Osteocyte (in vitro differentiated cells): ENCODE measurements around the gene IRF2BPL. TPM values are rescaled to one million over a fixed set of nuclear protein-coding genes. Genes with fewer than 3 reads are reported as not detected.
A peak's percentile ranks its signal among the peaks of the same experiment; 100 is the strongest.

Experiments
- DNase-seq: peaks from one replicate; pipeline ENCODE4 v3.0.0; 2021; ENCODE audit warnings: mixed read lengths; ENCODE audit not compliant: unreplicated experiment; ENCODE audit errors: extremely low spot score
- H3K27ac Mint-ChIP-seq: one replicate; pipeline ENCODE4 v1.8.0; 2021; ENCODE audit warnings: mild to moderate bottlenecking, mixed read lengths; ENCODE audit not compliant: unreplicated experiment
- H3K27me3 Mint-ChIP-seq: one replicate; pipeline ENCODE4 v1.8.0; 2021; ENCODE audit warnings: mixed read lengths; ENCODE audit not compliant: unreplicated experiment
- H3K36me3 Mint-ChIP-seq: one replicate; pipeline ENCODE4 v1.8.0; 2021; ENCODE audit warnings: mixed read lengths; ENCODE audit not compliant: unreplicated experiment
- H3K4me1 Mint-ChIP-seq: one replicate; pipeline ENCODE4 v1.8.0; 2021; ENCODE audit warnings: mixed read lengths; ENCODE audit not compliant: unreplicated experiment
- H3K4me3 Mint-ChIP-seq: one replicate; pipeline ENCODE4 v1.8.0; 2021; ENCODE audit warnings: mild to moderate bottlenecking, moderate library complexity, mixed read lengths; ENCODE audit not compliant: unreplicated experiment
- H3K9me3 Mint-ChIP-seq: one replicate; pipeline ENCODE4 v1.8.0; 2021; ENCODE audit warnings: mixed read lengths; ENCODE audit not compliant: unreplicated experiment
- total RNA-seq: library from RNA; stranded (reverse); gene quantifications from 2 replicates; pipeline ENCODE4 v1.2.1, GENCODE V29; 2021
- TF ChIP-seq, protein P1 (sequence below): fragments of 200-600 bp; sonication (generic); IDR thresholded peaks from 2 replicates; pipeline ENCODE4 v1.5.0; 2021; ENCODE audit warnings: antibody characterized with exemption, mild to moderate bottlenecking, moderate library complexity

IRF2BPL gene
- total RNA-seq, 1 donor from 2014 or later: 120 TPM

DNA sequence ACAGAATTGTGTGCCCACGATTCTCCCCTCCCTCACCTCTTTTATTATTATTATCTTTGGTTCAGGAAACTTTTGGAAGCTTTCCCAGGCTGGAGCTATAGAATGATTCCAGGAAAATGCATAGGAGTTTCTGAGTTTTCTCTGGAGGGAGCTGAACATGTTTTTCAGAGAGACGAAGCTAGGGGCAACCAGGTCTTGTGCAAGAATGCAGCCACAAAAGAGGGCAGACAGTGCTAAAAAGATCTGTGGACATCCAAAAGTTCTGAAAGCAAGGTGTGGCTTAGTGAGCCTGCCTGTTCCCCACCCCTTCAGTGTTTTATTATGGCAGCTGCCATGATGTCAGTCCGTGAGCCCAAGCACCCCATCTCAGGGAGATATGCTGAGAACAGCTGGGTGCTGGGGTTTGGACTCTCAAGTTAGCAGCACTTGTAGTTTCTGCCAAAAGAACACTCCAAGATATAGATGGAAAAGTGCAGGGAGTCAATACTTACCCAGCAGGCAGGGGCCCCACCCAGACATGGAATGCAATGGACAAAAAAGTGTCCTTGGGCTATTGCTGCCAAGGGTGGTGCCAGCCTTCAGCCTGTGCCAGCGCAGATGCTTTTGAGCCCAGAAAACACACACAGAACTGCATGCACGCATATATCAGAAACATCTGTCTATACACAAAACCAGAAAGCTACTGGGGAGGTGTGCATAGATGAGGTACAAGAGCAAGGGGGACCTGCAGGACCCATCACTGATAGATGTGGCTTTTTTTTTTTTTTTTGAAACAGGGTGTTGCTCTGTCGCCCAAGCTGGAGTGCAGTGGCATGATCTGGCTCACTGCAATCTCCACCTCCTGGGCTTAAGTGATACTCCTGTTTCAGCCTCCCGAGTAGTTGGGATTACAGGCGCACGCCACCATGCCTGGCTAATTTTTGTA, 17.0 kb upstream of the IRF2BPL start:
- no peak for DNase-seq
- Mint-ChIP-seq H3K27ac (peak overlapping the region; percentile 100), H3K4me3 (peak overlapping the region; percentile 2), H3K27me3 (no peaks in the 10 kb centered on the region), H3K9me3 (no peaks in the 10 kb centered on the region), H3K4me1 (peaks cover 70% of the 10 kb centered on the region), H3K36me3 (no peaks in the 10 kb centered on the region)
- TF ChIP-seq, protein P1, sequence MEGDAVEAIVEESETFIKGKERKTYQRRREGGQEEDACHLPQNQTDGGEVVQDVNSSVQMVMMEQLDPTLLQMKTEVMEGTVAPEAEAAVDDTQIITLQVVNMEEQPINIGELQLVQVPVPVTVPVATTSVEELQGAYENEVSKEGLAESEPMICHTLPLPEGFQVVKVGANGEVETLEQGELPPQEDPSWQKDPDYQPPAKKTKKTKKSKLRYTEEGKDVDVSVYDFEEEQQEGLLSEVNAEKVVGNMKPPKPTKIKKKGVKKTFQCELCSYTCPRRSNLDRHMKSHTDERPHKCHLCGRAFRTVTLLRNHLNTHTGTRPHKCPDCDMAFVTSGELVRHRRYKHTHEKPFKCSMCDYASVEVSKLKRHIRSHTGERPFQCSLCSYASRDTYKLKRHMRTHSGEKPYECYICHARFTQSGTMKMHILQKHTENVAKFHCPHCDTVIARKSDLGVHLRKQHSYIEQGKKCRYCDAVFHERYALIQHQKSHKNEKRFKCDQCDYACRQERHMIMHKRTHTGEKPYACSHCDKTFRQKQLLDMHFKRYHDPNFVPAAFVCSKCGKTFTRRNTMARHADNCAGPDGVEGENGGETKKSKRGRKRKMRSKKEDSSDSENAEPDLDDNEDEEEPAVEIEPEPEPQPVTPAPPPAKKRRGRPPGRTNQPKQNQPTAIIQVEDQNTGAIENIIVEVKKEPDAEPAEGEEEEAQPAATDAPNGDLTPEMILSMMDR: peak; percentile 9

DNA sequence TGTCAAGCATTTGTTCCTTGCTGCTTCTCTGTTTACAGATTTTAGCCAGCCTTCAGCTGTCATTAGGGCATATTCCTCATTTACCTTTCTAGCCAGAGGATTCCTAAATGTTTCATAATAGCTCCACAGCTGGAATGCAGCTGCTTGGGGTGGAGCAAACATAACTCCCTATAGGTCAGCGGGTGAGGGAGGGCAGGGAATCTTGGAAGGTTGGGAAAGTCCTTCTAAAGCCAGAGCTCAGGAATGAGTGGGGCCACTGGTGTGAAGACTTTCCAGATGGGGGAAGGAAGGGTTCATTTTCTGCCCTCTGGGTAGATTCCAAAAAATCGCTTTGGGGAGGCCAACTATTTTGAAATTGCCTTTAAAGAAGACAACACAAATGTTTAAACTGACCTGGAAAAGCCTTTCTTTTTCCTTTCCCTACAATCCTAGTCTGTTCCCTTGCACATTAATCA, 16.3 kb upstream of the IRF2BPL start:
- H3K36me3 Mint-ChIP-seq: no peaks in the 10 kb centered on the region
- no peaks in the 10 kb centered on the region for H3K27me3 Mint-ChIP-seq
- H3K4me1 Mint-ChIP-seq: peaks cover 73% of the 10 kb centered on the region
- peak overlapping the region; percentile 100 for H3K27ac Mint-ChIP-seq
- TF ChIP-seq, protein P1: no peak
- H3K4me3 Mint-ChIP-seq: peak overlapping the region; percentile 44
- no peaks in the 10 kb centered on the region for H3K9me3 Mint-ChIP-seq
- DNase-seq: no peak

DNA sequence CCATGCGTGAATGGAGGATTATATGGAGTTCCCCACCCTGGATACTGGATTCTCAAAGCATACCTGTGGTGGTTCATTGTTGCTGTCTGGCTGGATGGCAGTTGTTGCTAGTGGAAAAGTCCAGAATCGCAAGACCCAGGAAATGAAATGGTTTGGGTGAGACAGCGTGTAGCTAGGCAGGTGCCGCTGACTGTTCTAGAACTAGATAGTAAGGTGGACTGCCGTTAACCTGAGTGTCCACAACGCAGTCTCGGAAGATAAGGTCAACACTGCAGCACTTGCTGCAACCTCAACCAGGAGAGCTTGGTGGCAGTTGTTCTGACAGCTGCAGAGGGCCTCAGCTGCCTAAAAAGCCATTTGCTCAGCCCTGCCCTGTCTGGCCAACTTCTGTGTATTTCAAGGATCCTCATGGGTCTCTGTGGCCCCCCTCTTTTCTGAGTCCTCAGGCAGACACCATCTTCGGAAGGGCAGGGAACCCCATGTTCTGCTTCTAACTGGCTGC, 15.5 kb upstream of the IRF2BPL start:
- no peaks in the 10 kb centered on the region for H3K9me3 Mint-ChIP-seq
- peak overlapping the region; percentile 100 for H3K27ac Mint-ChIP-seq
- H3K4me1 Mint-ChIP-seq: peaks cover 80% of the 10 kb centered on the region
- DNase-seq: no peak
- TF ChIP-seq, protein P1: no peak
- peak overlapping the region; percentile 24 for H3K4me3 Mint-ChIP-seq
- no peaks in the 10 kb centered on the region for H3K36me3 Mint-ChIP-seq
- H3K27me3 Mint-ChIP-seq: no peaks in the 10 kb centered on the region

DNA sequence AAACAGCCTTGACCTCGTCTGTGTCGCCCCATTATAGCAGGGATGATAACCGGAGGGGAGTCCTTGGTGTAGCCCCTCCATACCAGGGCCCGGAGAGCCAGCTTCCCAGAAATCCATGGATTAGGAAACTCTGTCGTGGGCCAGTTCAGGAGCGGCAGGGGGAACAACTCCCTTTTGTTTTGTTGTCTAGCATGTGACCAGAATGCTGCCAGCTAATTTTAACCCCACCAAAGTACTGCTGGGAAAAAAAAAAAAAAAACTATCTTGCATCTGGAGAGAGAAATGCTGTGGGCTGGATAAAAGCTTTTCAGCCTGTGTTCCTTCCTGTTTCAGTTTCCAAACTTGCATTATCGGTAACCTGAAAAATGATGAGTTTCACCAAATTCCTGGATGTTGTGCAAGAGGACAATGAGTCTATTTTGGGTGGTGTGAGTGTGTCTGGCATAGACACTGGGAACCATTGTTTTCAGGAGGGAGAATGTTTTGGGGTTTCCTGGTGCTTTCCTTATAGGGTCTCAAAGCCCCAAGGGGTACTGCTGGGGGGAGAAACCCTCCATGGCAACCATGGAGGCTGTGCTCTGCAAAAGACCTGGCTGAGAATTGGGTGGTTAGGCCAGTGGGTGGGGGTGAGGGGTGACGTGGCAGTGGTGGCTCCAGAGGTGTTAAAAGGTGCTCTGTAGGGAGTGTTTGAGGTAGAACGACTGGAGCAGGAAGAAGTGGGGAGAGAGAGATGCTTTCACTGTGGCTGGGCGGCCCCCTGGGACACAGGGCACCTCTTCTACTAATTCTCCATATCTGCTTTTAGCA, 14.9 kb upstream of the IRF2BPL start:
- peaks cover 86% of the 10 kb centered on the region for H3K4me1 Mint-ChIP-seq
- H3K4me3 Mint-ChIP-seq: peak overlapping the region; percentile 51
- peak overlapping the region; percentile 100 for H3K27ac Mint-ChIP-seq
- H3K9me3 Mint-ChIP-seq: no peaks in the 10 kb centered on the region
- H3K36me3 Mint-ChIP-seq: no peaks in the 10 kb centered on the region
- DNase-seq: no peak
- TF ChIP-seq, protein P1: no peak
- H3K27me3 Mint-ChIP-seq: no peaks in the 10 kb centered on the region
